HG03354 (cell line): Measurements from ENCODE around the gene GNGT2.
"Not testable (repeated sequence)": the region's sequence is repeated elsewhere in the genome, so short reads cannot be mapped to it uniquely, and the experiment has no call there.

Source experiments
- ATAC-seq: cut with Tn5 transposase; IDR thresholded peaks from one replicate; pipeline ENCODE4 v1.9.1; 2021; ENCODE audit warnings: mild to moderate bottlenecking; ENCODE audit not compliant: unreplicated experiment, poor library complexity, severe bottlenecking

Gene GNGT2

GRCh38 chr17:49183341-49183740 lies 27.0 kb downstream of the GNGT2 start:
- no peak for ATAC-seq

GRCh38 chr17:49180998-49181635 lies 29.3 kb downstream of the GNGT2 start:
- no peak for ATAC-seq

DNA sequence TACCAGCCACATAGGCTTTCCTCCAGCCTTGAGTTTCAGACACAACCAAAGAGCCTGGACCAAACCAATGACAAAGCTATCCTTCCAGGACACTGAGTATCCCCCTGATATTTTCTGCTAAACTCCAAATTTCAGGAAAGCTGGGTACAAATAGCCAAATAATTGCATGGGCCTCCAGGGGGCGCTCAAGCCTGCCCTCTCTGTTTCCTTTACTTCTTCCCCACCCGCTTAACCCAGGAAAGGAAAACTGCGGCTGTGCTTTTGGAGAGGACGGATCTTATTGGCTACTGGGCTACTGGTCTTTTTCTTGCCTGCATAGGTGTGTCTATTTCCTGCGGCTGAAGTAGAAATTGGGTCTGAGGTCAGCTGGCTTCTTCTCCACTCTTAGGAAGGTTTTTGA lies 30.1 kb downstream of the GNGT2 start:
- no peak for ATAC-seq

GRCh38 chr17:49175978-49176377 lies 34.4 kb downstream of the GNGT2 start:
- ATAC-seq = not testable (repeated sequence)

- ATAC-seq = not testable (repeated sequence)
Observed at GRCh38 chr17:49170711-49171110, 39.7 kb downstream of the GNGT2 start.

DNA sequence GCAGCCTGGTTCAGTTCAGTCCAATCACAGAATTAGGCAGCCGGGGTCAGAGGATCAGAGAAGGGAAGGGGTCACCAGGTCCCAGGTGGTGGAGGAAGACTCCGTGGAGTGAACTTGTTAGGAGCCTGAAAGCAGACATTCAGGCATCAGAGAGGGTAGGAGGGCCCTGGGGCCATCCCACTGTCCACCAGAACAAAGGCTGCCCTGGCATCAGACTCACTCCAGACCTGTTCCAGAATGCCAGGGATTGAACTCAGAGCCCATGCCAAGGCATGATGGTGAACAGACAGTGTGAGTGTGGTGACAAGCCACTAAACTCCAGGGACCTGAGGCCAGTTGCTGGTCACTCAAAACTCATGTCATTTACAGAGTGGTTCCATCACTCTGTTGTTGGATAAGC lies 40.2 kb downstream of the GNGT2 start:
- ATAC-seq = no peak

DNA sequence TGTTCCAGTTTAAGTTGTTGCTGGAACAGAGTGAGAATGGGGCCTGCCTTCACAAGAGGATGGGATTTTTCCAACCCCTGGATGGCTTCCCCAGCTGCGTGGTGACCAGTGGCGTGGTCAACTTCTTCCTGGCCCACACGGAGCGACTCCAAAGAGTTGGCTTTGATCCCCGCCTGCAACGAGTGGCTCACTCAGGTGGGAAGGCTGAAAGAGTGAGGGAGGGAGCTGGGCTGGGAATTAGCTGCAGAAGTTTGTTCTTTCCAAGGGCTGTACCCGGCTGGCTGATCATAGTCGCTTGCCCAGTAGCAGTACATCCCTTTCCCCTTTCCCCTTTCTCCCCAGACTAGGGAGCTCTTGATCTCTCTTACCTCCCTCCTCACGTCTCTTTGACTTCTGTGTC lies 41.7 kb downstream of the GNGT2 start:
- no peak for ATAC-seq

DNA sequence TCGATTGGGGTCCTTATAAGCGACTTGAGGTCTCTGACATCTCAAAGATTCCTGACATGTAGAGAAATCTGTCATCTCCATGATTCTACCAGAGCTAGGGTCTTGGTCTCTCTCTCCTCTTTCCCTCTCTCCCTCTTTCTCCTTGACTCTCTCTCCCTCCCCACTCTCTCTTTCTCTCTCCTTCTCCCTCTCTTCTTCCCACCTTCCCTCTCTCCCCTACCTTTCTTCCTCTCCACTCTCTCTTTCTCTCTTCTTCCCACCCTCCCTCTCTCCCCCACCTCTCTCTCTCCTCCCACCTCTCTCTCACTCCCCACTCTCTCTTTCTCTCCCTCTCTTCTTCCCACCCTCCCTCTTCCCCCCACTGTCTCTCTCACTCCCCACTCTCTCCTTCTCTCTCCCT lies 45.2 kb downstream of the GNGT2 start:
- ATAC-seq = no peak

DNA sequence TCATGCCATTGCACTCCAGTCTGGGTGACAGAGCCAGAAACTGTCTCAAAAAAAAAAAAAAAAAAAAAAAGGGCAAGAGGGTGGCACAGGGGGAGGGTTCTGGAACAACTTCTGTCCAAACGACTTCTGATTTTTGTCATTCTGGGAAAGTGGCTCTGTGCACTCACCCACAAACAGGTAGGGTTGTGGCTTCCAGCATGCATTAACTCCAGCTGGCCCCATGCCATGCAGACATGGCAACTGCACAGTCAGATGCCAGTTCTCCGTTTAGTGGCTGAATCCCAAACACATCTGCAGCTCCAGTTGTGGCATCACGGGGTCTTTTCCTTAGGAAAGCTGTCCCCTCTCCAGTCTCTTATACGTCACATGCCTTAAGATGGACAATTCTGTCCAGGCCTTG lies 47.5 kb downstream of the GNGT2 start:
- ATAC-seq = no peak

DNA sequence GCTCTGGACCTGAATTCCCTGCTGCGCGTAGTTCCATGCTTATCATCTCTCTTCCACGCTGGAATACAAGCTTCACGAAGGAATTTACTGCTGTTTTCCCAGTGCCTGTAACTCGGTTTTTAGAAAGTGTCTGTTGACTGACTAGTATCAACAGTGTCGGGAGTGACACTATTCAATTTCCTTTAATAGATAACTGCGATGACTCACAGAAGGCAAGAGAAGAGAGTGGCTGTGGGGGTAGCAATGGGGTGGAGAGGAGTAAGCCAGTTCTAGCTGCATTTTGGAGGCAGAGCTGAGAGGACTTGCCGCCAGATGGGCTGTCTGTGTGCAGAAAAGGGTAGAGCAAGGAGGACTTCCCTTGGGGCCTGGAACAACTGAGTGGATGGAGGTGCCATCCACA lies 52.6 kb downstream of the GNGT2 start:
- no peak for ATAC-seq

GRCh38 chr17:49156256-49156655 lies 54.1 kb downstream of the GNGT2 start:
- ATAC-seq = no peak
